GM23248 (cell line): ENCODE measurements around the gene SPANXD.

ENCODE experiments used
- EZH2 ChIP-seq: fragments of 200-600 bp; sonication (generic); IDR thresholded peaks from 2 replicates; pipeline ENCODE4 v1.6.1; 2018; ENCODE audit warnings: antibody characterized with exemption, mild to moderate bottlenecking; ENCODE audit not compliant: insufficient read depth, poor library complexity, severe bottlenecking
- EZH2phosphoT487 ChIP-seq: fragments of 200-600 bp; sonication (generic); IDR thresholded peaks from 2 replicates; pipeline ENCODE4 v1.6.1; 2018; ENCODE audit warnings: antibody characterized with exemption, moderate library complexity, mild to moderate bottlenecking, low read depth; ENCODE audit not compliant: insufficient read depth

- TF ChIP-seq EZH2 (no peak), EZH2phosphoT487 (no peak)
Observed at GRCh38 chrX:141733371-141733770, 34.8 kb upstream of the SPANXD start.
